ENCODE measurements around the gene TBC1D19.

DNA sequence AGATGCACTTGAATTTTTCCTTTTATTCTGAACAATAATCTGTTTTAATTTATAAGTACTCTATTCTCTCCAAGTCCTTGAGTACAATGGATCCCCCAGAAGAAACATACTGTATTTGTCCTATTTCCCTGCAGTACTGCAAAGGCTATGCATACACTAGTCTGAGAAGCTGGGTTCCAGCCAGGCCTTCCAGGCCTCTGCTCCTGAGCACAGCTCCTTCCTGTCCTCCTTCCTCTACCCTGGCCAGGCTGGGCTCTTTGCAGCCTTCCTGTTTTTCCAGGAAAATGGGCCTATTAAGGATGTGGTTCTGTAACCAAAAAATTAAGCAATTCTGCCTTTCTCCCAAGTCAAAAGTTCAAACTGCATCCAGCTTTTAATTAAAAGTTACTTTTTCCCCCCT lies 208.8 kb downstream of the TBC1D19 start:
- TF ChIP-seq, protein P1, sequence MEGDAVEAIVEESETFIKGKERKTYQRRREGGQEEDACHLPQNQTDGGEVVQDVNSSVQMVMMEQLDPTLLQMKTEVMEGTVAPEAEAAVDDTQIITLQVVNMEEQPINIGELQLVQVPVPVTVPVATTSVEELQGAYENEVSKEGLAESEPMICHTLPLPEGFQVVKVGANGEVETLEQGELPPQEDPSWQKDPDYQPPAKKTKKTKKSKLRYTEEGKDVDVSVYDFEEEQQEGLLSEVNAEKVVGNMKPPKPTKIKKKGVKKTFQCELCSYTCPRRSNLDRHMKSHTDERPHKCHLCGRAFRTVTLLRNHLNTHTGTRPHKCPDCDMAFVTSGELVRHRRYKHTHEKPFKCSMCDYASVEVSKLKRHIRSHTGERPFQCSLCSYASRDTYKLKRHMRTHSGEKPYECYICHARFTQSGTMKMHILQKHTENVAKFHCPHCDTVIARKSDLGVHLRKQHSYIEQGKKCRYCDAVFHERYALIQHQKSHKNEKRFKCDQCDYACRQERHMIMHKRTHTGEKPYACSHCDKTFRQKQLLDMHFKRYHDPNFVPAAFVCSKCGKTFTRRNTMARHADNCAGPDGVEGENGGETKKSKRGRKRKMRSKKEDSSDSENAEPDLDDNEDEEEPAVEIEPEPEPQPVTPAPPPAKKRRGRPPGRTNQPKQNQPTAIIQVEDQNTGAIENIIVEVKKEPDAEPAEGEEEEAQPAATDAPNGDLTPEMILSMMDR (IDR thresholded peaks at IDR 0.05): no peak
- no peak for TF ChIP-seq EZH2 (IDR thresholded peaks at IDR 0.05; ENCODE audit: borderline replicate concordance, insufficient read depth, low read depth, low read length, poor library complexity, severe bottlenecking)
